IPS-11a (cell line): Measurements from ENCODE around the gene TTC7B.

ENCODE experiments used
- H3K4me3 ChIP-seq: one replicate; pipeline ENCODE4 v1.5.1; 2013; ENCODE audit warnings: low read depth, low read length, control low read depth

The TTC7B gene

DNA sequence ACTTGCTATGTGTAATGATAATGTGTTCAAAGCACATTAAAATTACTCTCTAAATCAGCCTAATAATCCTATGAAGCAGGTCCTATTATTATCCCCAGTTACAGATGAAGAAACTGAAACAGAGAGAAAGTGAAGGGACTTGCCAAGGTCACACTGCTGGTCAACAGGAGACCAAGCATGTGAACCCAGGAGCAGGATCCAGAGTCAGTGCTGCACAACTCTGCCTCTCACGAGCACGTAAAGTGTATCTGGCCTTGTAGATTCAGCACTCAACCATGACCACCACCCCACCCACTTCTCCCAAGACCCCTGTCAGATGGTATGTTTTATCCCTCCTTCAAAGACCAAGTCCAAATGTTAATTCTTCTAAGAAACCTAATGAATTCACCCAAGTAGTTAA lies 100.7 kb downstream of the TTC7B start:
- no peak overlapping the region for H3K4me3 ChIP-seq

DNA sequence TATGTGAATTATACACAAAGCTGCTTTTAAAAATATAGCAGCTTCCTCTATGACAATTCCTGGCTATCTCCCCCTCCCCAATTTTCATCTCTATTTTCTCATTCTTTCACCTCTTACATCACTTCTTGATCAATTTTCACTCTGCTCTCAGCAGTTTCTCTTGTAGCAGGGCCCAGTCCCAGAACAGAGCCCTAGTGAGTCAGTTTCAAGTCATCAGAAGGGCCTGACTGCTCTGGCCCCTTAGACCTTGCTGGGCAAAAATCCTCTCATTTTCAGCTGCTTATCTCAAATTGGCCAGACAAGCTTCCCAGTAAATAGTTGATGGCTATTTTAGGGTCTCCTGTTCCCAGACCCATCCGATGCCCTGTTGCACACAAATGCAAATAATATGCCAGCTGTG lies 101.4 kb downstream of the TTC7B start:
- H3K4me3 ChIP-seq, result no peak overlapping the region

DNA sequence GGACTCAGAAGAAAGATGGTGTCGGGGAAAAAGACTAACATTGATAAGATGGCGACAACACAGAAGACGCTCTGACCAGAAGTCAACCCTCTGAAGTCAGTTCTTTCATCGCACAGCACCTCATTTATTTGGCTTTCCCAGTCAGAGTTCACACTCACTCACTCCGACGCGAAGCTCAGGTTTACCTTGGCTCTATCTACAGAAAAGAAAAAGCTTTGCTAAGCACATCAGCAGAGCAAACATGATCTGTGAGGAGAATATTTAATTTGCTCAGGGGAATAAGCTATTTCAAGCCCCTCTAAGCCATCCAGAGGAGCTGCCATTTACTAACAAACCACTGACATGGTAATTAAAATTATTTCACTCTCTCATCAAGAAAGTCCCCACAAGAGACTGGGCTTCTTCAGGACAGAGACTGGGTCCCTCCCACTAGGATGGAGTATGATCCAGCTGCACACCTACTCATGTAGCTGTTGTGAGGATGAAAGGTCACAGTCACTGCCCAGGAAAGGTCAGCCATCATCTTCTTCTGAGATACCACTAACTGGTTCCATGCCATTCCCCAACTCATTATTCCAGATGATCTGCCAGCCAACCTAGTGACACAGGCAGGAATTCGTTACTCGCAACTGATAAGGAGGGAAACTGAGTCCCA lies 111.4 kb downstream of the TTC7B start:
- H3K4me3 ChIP-seq, result no peak overlapping the region

DNA sequence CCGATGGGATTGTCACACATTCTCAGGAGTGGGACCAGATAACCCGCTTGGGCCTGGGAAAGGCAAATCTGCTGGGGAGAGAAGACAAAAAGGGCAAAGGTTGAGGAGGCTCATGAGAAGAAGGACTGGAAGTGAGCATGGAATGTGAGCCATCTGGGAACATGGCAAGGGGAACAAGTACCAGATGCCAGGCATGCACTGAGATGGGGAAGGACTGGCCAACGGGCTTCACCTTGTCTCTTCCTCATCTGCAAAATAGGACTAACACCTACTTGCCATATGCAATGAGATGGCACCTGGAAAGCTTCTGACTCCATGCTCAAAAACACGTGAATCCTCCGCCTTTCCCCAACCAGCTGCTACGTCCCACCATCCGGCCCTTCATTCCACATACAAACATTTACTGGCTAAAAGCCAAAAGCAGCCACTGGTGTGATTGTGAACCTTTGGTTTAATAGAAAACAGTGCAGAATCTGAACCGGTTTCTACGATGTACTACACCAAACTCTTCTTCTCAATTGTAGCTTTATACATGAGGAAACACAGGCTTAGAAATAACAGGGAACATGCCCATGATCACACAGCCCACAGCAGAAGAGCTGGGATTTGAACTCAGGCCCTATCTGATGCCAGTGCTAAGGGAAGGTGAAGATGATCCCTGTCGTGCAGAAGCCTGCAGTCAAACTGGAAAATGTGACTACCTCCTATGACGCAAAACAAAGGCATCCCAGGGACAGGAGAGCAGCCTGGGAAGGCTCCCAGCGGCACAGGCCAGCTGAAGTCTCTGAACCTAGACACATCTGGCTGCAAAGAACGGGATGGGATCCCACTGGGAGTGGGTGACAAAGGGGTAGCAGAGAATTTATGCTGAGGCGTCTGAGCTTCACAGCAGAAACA lies 112.1 kb downstream of the TTC7B start:
- H3K4me3 ChIP-seq, result no peak overlapping the region

DNA sequence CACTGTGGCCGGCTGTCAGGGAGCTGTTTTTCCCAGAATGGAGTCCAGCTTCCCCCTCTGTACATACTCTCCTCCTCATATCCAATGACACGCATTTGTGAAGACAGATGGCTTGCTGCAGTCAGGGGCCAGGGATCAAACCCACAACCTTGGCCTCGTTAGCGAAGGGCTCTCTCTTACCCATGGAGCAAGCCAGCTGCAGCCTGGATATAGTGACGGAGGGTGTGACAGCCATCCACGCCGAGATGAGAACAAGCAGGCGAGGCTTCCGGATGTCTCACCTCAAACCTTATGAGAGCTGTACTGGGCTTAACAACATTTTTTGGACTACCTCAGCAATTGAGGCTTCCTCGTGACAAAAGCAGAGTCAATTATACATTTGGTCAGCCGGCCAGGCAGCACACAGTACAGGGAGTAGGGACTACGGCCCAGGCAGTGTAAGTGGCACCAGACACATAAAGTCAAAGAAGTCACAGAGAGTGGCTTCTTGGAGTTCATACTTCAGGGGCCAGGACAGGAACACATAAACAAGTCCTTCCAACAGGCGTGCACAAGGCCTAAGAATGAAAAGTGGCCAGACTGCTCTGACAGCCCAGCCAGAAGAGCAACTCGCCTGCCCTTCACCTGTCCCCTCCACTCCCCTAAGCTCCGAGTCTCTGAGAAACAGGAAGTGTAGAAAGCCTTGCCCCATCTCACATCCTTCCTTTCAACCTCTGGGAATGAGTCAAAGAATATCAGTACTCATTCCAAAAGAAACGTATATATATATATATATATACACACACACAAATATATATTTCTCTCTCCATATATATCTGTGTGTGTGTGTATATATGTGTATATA lies 115.1 kb downstream of the TTC7B start:
- H3K4me3 ChIP-seq, result no peak overlapping the region

DNA sequence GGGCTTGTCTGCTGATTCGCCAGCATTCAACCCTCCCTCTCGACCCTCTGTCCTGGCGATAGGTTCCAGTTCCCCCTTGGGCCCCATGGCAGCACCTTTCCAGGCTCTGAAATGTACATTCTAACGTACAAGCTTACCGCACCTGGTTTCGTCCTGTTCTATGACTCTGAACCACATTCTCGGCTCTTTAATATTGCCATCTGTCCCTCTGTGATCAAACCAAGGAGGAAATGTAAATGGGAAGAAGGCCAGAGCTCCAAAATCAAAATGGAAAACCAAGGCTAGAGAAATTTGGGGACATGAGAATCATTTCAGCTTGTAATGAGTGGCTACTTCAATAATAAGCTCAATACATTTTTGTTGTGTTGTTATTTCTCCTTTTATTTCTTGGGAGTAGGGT lies 117.2 kb downstream of the TTC7B start:
- no peak overlapping the region for H3K4me3 ChIP-seq

DNA sequence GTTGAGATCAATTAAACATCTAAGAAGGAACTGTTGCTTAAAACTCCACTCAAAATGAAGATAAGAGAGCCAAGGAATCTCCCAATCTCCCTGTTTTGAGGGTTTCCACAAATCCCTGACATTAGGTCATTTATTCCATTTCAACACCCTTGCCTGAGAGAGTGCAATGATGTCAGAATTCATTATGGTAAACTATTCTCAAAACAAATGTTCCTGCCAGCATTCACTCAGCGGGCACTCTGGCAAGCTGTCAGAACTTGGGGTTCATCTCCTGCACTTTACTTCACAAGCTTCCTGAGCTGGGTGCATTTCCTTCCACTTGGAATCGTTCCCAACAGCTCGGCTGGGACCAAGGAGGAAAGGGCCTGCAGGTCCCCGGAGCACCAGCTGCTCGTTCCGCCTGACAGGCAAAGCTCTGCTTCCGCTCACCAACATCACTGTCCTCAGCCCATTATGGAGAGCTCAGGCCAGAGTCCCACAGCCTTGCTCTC lies 117.8 kb downstream of the TTC7B start:
- H3K4me3 ChIP-seq, result no peak overlapping the region

DNA sequence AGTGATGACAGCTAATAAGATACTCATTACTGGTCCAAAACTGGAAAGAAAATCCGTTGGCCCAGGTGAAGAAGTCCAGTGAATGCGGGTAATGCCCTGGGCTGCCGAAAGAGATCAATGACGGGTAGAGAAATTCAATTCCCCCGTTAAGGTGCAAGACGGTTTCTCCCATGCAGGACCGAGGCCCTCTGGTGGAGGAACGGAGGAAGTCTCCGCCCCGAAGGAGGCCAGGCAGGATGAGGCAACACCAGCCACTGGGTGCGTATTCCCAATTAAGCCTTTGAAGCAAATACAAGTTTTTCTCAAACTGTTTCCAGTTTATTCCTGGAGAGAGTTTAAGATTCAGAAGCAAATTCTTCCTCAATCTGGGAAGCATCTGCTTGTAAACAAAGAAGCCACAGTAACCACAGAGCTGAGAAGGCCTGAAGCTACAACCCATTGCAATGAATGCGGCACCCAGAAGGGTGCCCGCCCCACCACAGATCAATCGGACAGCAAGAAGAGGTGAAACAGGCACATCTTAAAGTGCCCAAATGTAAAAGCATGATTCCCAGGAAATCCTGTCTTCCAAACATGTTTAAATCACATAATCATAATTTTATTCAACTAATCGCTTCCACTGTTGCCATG lies 118.5 kb downstream of the TTC7B start:
- no peak overlapping the region for H3K4me3 ChIP-seq

DNA sequence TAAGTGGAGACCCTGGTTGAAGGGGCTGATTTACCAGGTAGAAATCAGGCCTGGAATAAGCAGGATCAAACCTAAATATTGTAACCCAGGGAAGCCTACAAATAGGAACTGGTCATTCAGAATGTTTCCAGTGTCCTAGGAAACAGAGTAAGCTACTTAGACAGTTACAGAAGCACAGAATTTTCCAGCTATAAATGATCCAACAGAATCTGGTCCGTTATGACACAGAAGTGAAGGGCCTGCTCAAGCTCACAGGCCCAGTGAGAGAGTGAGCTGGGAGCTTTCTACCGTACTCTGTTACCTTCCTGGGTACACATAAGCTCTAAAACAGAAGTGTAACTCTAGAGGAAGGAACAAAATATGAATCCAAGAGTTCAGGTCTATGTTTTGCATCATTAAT lies 119.1 kb downstream of the TTC7B start:
- no peak overlapping the region for H3K4me3 ChIP-seq

DNA sequence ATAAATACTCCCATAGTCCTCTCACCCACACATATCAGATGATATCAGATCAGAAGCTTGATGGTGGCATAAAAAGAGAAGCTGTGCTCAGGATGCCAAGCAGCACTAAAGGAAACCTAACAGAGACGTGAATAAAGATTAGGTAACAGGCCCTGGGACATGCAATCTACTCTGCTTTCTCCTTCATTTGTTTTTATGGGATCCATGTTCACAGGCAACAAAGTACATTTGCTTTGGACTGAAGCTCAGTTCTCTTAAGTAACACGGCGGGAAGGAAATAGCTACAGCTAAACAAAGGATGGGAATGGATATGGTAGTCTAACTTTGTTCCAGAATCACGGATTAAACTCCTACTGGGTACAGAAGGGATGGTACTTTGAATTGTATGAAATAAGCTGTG lies 119.5 kb downstream of the TTC7B start:
- H3K4me3 ChIP-seq, result no peak overlapping the region

DNA sequence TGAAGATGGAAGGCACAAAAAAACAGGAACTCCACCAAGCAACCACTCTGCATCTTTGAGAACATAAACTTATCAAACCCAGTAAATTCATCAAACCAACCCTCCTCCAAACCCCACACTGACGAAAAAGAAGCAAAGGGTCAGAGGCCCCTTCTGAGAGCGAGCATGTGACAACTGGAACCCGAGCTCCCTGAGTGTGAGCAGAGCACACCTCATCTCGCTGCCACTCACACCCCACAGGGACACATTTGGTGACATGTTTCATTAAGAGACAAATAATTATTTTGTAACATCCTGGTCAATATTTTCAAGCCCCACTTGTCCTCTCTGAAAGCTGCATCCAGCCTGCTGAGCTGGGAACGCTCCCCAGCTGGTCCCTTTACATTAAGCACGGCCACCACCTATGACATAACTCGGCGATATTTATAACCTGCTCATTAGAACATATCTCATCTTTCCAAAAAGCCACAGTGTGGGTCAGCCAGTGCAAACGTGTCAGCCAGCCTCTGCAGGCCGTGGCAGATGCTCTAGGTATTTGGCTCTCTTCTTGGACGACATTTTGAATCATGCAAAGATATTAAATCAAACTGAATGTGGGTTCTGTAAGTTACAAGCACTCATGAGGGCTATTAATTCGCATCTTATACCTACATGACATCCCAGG lies 120.1 kb downstream of the TTC7B start:
- no peak overlapping the region for H3K4me3 ChIP-seq

DNA sequence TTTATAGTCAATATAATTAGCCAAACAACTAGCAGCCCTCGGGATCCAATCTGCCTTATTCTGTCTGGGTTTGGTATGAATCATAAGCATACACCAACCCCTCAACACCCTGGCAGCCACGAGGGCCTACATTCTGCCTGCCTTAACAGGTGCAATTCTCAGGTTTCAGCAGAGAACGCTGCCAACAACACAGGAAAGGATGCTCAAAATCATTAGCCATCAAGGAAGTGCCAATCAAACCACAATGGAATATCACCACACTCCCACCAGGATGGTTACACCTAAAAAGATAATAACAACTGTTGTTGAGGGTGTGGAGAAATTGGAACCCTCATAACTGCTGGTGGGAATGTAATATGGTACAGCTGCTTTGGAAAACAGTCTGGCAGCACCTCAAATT lies 122.8 kb downstream of the TTC7B start:
- no peak overlapping the region for H3K4me3 ChIP-seq

DNA sequence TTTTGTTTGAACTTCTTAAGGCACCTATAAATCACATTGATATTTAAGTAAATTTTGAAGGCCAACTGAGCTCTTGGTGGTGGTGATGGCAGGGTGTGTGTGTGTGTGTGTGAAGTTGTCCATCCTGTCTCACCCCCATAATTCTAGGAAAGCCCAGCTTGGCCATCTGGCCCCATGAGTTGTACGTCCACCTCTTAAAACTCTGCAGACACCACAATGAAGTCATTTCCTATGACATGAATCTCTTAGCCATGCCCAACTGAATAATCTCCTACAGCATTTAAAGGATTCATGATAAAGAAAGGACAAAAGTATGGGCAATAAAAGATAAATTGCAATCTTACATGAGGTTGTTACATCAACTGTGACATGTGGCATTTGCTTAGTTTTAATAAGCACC lies 123.4 kb downstream of the TTC7B start:
- no peak overlapping the region for H3K4me3 ChIP-seq

DNA sequence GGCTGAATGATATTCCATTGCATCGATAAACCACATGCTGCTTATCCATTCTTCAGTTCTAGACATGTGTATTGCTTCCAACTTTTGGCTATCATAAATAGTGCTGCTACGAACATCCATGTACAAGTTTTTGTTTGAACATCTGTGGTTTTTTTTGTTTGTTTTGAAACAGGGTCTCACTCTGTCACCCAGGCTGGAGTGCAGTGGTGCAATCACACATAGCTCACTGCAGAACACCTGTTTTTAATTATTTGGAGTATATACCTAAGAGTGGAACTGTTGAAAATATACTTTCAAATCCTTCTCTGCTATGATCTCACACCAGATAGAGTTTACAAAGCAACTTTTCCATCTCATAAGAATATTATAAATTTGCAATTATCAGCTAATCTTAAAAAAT lies 124.2 kb downstream of the TTC7B start:
- no peak overlapping the region for H3K4me3 ChIP-seq

DNA sequence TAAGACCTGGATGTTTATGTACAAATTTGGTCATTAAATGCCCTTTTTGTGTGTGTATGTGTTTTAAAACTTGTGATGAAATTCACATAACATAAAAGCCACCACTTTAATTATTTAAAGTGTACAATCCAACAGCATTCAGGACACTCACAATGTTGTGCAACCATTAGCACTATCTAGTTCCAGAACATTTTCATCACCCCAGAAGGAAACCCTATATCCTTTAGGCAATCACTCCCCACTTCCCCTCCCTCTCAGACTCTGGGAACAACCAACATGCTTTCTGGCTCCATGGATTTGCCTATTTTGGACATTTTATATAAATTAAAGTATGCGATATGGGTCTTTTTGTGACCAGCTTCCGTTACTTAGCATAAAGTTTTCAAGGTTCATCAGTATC lies 124.6 kb downstream of the TTC7B start:
- no peak overlapping the region for H3K4me3 ChIP-seq

DNA sequence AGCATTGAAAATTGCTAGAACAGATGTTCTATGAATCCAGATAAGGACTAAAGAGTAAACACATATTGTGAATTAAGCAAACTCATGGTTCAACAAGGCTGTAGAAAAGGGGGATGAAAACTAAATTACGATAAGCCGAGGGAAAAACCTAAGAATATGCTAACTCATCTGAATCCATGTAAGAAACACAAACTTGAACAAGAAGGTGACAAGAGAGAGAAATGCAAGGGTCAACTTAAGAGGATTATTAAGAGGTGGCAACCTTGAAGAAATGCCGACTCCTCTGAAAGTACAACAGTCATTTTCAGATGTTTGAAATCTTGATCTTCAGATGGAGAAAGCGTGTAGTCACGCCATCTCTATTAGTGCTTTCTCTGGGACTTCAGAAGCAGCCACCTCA lies 128.6 kb downstream of the TTC7B start:
- no peak overlapping the region for H3K4me3 ChIP-seq

DNA sequence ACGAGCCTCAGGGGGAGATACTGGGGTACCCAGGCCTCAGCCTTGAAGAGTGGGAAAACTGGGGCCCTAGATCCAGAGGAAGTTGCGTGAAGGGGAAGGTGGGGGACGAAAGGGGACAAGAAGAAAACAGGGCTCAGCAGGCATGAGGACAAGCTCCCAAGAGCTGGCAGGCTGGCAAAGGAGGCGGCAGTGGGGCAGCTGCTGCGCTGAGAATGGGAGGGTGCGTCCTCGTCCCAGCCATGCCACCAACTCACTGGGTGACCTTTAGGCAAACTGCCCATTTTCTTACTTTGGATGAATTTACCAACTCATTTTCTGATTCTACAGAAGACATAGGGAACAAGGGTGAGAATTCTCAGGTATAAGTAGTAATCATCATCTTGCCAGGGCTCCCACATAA lies 133.6 kb downstream of the TTC7B start:
- no peak overlapping the region for H3K4me3 ChIP-seq

DNA sequence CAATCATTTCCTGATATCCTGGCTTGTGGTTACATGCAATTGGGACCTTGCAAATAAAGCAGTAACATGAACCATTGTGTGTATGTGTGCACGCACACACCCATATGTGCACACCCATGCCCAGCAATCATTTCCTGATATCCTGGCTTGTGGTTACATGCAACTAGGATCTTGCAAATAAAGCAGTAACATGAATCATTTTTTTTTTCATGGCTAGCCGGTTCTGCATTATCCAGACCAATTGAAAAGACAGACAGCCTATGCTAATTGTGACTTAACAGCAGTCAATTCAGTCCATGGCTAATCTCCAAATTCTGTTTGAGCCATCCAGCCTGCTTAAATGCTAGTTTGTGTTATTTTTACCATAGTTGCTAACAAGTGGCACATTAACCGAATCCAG lies 134.3 kb downstream of the TTC7B start:
- no peak overlapping the region for H3K4me3 ChIP-seq

DNA sequence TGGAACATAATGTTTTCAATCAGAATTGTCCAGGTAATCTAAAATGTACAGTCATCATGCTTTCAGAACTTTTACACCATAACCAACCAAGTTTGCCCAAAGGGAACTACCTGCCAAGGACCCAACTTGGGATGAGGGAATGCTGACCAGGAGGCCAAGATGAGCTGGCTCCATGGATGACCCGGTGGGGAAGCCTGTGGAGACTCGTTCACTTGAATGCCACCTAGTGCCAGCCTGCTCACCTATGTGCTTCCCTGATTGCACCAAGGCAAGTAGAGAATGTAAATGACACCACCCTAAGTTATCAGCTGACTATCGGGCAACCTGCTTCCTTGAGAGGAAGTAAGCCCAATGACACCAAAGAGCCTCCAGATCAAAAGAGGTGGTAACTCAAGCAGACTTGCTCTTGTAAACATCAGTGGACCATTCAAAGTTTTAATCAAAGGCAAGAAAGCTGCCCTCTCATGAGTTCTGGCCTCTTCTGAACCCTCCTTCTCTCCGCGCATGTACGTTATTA lies 137.3 kb downstream of the TTC7B start:
- no peak overlapping the region for H3K4me3 ChIP-seq

DNA sequence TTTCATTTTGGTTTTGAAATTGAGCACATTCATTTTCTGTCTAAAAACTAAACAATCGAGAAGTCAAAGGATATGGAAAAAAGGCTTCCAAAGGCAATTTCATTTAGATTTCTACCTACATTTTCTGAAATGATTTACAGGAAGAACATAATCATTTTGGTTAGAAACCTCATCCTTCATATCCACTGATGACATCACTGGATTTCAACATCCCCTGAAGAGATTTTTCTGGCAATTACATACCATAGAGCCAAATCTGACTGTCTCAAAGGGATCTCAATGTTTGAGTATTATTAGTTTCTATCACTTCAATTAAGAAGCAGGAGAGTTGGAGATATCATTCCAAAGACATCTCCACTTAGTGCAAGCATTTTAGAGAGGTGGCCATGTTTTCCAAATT lies 137.8 kb downstream of the TTC7B start:
- H3K4me3 ChIP-seq, result no peak overlapping the region
